ENCODE data around the gene TEX11. TPM values are rescaled to one million over a fixed set of nuclear protein-coding genes. Genes with fewer than 3 reads are reported as not detected.

TEX11 gene
- total and polyA plus RNA-seq, 2 of the 13 experiments (the other 11 are each of a cell fraction or from before 2014, with no cell fraction given), result not detected

GRCh38 chrX:70549429-70549828, 359.1 kb downstream of the TEX11 start:
- no peaks in the 10 kb centered on the region for H4K20me1 ChIP-seq (ENCODE audit: insufficient read depth, low read length)
- peaks cover 8% of the 10 kb centered on the region; the same call in 1 of the 2 replicates for H3K4me1 ChIP-seq (ENCODE audit: insufficient read depth, low read length)
- no peak for ATAC-seq
- H3K4me2 ChIP-seq (ENCODE audit: low read depth, low read length), result no peak overlapping the region
- CTCF ChIA-PET (ENCODE audit: low intra/inter-chr PET ratio, low total read pairs), result no interaction called here
- FAIRE-seq, result no peak
- intact Hi-C loops (cut with micrococcal nuclease; ENCODE audit: unreplicated experiment) (no loop called here), in situ Hi-C loops (cut with HindIII; ENCODE audit: extremely low pct_ligation_motif_present, low pct_unique_long_range_greater_than_20kb) (no loop called here)
- no CpG with 5 or more reads among the region's 3 CpGs for WGBS (ENCODE audit: low lambda C conversion rate)
- H3K4me3 ChIP-seq (replicated peaks in 1 of 3; ENCODE audit: insufficient read depth in 1 of 3, low read depth in 2 of 3, low read length in 3 of 3), result no peak overlapping the region
- H3K9me3 ChIP-seq (ENCODE audit: low read length), result no peaks in the 10 kb centered on the region
- no peaks in the 10 kb centered on the region for H3K27me3 ChIP-seq (ENCODE audit: control insufficient read depth in 1 of 2, insufficient read depth in 2 of 2, low read length in 2 of 2)
- H3K36me3 ChIP-seq (replicated peaks in 1 of 2; ENCODE audit: control insufficient read depth in 1 of 2, insufficient read depth in 2 of 2, low read length in 2 of 2), result no peaks in the 10 kb centered on the region
- no peaks in the 10 kb centered on the region for H3K79me2 ChIP-seq (ENCODE audit: insufficient read depth, low read length)
- no TSS peak for BruUV-seq (replicated peaks)
- no peak for DNase-seq (ENCODE audit: low spot score)
- H3K9ac ChIP-seq (ENCODE audit: insufficient read depth, low read depth, low read length), result no peak overlapping the region
- POLR2A ChIA-PET, result no interaction called here
- TF ChIP-seq ZNF34 (CRISPR knock-in tag; IDR thresholded peaks at IDR 0.05; ENCODE audit: borderline replicate concordance), result no peak
- TF ChIP-seq ELF4 (CRISPR knock-in tag; IDR thresholded peaks at IDR 0.05; ENCODE audit: borderline replicate concordance), result no peak
- no peak for TF ChIP-seq MLXIP (CRISPR knock-in tag; IDR thresholded peaks at IDR 0.05; ENCODE audit: borderline replicate concordance)
- TF ChIP-seq ARNTL (CRISPR knock-in tag; IDR thresholded peaks at IDR 0.05), result no peak
- TF ChIP-seq ZNF33B (CRISPR knock-in tag; IDR thresholded peaks at IDR 0.05), result no peak
- no peak for TF ChIP-seq ZNF841 (CRISPR knock-in tag; IDR thresholded peaks at IDR 0.05; ENCODE audit: borderline replicate concordance)
- TF ChIP-seq ZNF883 (CRISPR knock-in tag; IDR thresholded peaks at IDR 0.05; ENCODE audit: not compliant biosample characterization), result no peak
- H3K27ac ChIP-seq (ENCODE audit: extremely low read length, insufficient read depth, low read length), result no peak overlapping the region
- H2AFZ ChIP-seq (ENCODE audit: low read length), result no peak overlapping the region
